Colonic mucosa (tissue), 4 donors: ENCODE measurements around the gene EID1. TPM values are rescaled to one million over a fixed set of nuclear protein-coding genes. Genes with fewer than 3 reads are reported as not detected.

ENCODE experiments used
- DNase-seq: peaks from one replicate; pipeline ENCODE4 v3.0.0-alpha.2; 2020
- H3K27ac ChIP-seq: fragments of 200-600 bp; one replicate; pipeline ENCODE4 v1.8.0; 2021
- H3K27me3 ChIP-seq: fragments of 200-600 bp; one replicate; pipeline ENCODE4 v1.8.0; 2021
- H3K36me3 ChIP-seq: fragments of 200-600 bp; one replicate; pipeline ENCODE4 v1.8.0; 2021
- H3K4me1 ChIP-seq: fragments of 200-600 bp; one replicate; pipeline ENCODE4 v1.8.0; 2021; ENCODE audit warnings: mild to moderate bottlenecking
- H3K4me3 ChIP-seq: fragments of 200-600 bp; one replicate; pipeline ENCODE4 v1.8.0; 2021
- H3K9ac ChIP-seq, 2 donors: one replicate each; pipeline ENCODE4 v1.7.0; 2013; ENCODE audit warnings: control low read depth in 2 of 2, low read depth in 2 of 2, low read length in 2 of 2
- H3K9me3 ChIP-seq: fragments of 200-600 bp; one replicate; pipeline ENCODE4 v1.8.0; 2021
- intact Hi-C: fragments of 100-400 bp; cut with DNase I; formaldehyde crosslinking; loops from one replicate; pipeline ENCODE4 v1.14.1; 2022
- total RNA-seq, 2 donors: library from RNA; stranded (reverse); fragmentation: NEBNext Ultra II Directional in 1 of 2; extraction: Animal tissue kit (Norgen Biotek cat#: 25700) in 1 of 2; gene quantifications; one replicate each; pipeline ENCODE4 v1.2.1, GENCODE V29; 2021
- TF ChIP-seq, protein P1 (sequence below): fragments of 200-600 bp; IDR thresholded peaks from one replicate; pipeline ENCODE4 v1.8.0; 2022; ENCODE audit warnings: antibody characterized with exemption, mild to moderate bottlenecking
- donor health status: healthy.
- donor health status: DM: no; HTN: no; CAD: no.
- donor health status: DM: no; HTN: no; CAD: no.

EID1 gene
- total RNA-seq, 2 donors from 2014 or later = 54.2 to 66.0 TPM

DNA sequence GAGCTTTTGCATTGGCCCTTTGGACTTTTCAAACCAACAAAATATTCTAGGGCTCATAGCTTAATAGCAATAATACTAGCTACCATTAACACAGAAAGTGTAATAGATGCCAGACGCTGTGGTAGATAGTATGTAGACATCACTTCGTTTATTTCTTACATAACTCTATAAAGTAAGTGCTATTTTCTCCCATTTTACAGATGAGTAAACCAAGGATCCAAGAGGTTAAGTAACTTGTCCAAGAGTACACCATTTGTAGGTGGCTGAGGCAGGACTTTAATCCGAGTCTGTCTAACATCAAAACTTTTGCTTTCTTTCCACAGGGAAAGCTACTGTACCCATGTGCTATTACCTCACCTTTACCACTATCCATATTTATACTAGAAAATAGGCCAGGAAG, 12.0 kb downstream of the EID1 start:
- Histone ChIP-seq H3K4me1 (no peaks in the 10 kb centered on the region), H3K9me3 (no peaks in the 10 kb centered on the region), H3K36me3 (no peaks in the 10 kb centered on the region), H3K9ac (no peak overlapping the region), H3K4me3 (no peak overlapping the region), H3K27me3 (no peaks in the 10 kb centered on the region), H3K27ac (no peak overlapping the region)
- TF ChIP-seq, protein P1, sequence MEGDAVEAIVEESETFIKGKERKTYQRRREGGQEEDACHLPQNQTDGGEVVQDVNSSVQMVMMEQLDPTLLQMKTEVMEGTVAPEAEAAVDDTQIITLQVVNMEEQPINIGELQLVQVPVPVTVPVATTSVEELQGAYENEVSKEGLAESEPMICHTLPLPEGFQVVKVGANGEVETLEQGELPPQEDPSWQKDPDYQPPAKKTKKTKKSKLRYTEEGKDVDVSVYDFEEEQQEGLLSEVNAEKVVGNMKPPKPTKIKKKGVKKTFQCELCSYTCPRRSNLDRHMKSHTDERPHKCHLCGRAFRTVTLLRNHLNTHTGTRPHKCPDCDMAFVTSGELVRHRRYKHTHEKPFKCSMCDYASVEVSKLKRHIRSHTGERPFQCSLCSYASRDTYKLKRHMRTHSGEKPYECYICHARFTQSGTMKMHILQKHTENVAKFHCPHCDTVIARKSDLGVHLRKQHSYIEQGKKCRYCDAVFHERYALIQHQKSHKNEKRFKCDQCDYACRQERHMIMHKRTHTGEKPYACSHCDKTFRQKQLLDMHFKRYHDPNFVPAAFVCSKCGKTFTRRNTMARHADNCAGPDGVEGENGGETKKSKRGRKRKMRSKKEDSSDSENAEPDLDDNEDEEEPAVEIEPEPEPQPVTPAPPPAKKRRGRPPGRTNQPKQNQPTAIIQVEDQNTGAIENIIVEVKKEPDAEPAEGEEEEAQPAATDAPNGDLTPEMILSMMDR = no peak
- intact Hi-C loops = no loop called here
- DNase-seq = no peak

DNA sequence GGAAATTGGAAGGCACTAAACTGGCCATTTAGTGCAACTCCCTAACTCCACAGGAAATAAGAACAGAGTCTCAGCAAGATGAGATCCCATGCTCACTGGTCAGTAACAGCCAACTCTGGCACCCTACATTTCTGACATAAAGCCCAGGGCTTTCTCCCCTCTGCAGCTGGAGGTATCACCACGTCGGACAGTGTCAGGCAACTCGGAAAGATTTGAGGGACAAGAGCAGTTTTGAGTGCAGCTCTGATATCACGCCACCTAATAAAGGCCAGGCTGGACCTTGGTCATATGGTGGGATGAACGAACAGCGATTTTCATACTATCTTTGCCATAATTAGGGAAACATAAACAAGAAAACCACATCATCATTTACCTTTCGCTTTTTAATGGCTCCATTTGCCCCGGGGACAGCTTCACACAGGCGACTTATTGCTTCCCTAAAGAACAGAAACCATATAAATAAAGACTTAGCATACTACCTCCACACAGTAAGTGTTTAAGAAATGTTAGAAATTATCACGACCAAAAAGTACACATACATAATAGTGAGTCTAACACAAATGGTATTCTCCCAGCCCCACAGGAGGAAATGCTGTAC, 12.5 kb downstream of the EID1 start:
- Histone ChIP-seq H3K27me3 (no peaks in the 10 kb centered on the region), H3K9ac (no peak overlapping the region), H3K36me3 (no peaks in the 10 kb centered on the region), H3K4me1 (no peaks in the 10 kb centered on the region), H3K4me3 (no peak overlapping the region), H3K27ac (no peak overlapping the region), H3K9me3 (no peaks in the 10 kb centered on the region)
- DNase-seq = no peak
- intact Hi-C loops = no loop called here
- TF ChIP-seq, protein P1 = no peak

DNA sequence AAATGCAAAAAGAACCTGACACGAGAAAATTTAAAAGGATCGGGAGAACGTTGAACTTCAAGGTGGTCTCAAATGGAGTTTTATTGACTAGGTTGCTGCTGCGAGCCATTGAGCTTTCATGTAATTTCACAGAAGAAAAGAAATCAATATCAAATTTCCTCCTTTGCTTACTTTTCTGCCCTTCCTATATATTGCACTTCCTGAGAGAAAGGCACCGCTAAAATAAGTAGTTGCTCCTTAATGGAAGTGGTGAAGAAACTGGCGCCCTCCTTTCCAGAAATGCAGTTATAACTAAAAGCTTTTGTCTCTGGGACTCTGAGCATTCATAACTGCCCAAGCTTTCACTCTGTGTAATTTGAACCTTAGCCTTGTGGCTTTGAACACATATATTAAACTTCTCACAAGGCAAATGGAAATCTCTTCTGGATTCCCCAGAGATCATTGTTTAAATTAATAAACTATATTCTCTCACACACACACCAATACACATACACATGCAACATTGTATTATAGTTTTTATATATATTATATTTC, 13.4 kb downstream of the EID1 start:
- H3K27me3 ChIP-seq = no peaks in the 10 kb centered on the region
- intact Hi-C loops = no loop called here

DNA sequence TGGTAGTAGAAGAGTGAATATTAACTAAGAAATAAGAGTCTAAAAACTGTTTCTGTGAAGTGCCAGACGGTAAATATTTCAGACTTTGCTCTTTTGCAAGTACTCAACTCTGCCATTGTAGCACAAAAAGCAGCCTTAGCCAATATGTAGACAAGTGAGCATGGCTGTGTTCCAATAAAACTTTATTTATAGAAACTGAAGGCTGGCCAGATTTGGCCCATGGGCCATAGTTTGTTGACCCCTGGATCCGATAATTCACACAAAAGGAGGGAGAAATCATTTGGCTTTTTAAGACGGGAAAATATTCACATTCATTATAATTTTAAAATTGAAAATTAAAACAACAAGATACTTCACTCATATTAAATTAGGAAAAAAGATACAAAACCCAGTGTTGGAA, 15.4 kb downstream of the EID1 start:
- TF ChIP-seq, protein P1 = no peak
- DNase-seq = no peak
- intact Hi-C loops = no loop called here
- Histone ChIP-seq H3K4me1 (no peaks in the 10 kb centered on the region), H3K27me3 (no peaks in the 10 kb centered on the region), H3K9me3 (no peaks in the 10 kb centered on the region), H3K9ac (no peak overlapping the region), H3K27ac (no peak overlapping the region), H3K36me3 (no peaks in the 10 kb centered on the region), H3K4me3 (no peak overlapping the region)

More for the DNA sequence above, 13.4 kb downstream of the EID1 start:
- H3K36me3 ChIP-seq = no peaks in the 10 kb centered on the region
- TF ChIP-seq, protein P1 = no peak
- no peaks in the 10 kb centered on the region for H3K4me1 ChIP-seq
- no peak for DNase-seq
- no peaks in the 10 kb centered on the region for H3K9me3 ChIP-seq
- H3K9ac ChIP-seq = no peak overlapping the region
- H3K4me3 ChIP-seq = no peak overlapping the region
- H3K27ac ChIP-seq = no peak overlapping the region

DNA sequence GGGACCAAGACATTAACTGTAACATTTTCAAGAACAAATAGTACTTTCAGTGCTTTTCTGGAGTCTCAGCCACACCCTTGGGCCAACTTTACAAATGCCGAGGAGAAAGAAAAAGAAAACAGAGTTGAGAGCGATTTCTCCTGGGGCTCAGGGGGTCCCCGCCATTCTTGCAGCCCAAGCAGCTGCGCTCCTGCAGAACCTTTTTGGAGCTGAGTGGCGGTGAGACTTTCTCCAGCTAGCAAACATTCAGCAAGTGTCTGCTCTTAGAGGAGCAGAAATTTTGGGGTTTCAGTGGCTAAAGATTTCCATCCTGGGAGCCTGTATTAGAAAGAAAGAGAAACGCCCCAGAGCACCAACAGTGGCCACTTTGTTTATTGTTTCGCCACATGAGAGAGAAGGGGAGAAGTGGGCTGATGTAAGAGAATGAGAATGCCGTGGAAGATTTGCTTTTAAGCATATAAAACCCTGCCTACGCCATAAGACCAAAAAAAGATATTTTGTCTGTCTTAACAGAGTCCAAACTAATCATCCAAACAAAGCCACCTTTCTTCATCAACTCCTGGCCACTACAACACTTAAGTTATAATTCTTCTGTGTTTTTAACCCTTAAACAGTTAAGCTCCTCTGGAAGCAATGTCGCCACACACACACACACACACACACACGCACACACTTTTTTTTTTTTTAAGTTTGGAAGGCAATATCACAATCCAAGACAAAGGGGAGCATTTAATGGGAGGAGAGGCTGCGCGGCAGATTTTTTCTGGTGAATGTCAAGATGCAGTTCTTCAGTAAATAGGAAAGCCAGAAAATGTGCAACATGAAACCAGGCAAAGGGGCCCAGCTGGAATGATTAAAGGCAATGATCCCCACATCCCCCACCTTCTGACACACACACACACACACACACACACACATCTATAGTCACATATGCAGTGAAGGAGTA, 19.2 kb downstream of the EID1 start:
- H3K4me1 ChIP-seq = no peaks in the 10 kb centered on the region
- no peaks in the 10 kb centered on the region for H3K36me3 ChIP-seq
- TF ChIP-seq, protein P1 = no peak
- no peak for DNase-seq
- H3K27ac ChIP-seq = no peak overlapping the region
- H3K4me3 ChIP-seq = no peak overlapping the region
- H3K27me3 ChIP-seq = no peaks in the 10 kb centered on the region
- no peak overlapping the region for H3K9ac ChIP-seq
- intact Hi-C loops = no loop called here
- H3K9me3 ChIP-seq = no peaks in the 10 kb centered on the region
